H9 (cell line): ENCODE results near the gene APBB3. TPM values are rescaled to one million over a fixed set of nuclear protein-coding genes. Genes with fewer than 3 reads are reported as not detected.

Experiments
- DNase-seq: peaks from one replicate; pipeline ENCODE4 v3.0.0-alpha.2; 2017
- H2AFZ ChIP-seq: one replicate; pipeline ENCODE4 v1.6.1; 2013; ENCODE audit warnings: mild to moderate bottlenecking, low read length, control low read depth, moderate library complexity
- H2AK5ac ChIP-seq: 2 replicates; pipeline ENCODE4 v1.6.1; 2013; ENCODE audit warnings: low read length, control low read depth, mixed read lengths; ENCODE audit not compliant: insufficient read length
- H2BK120ac ChIP-seq: one replicate; pipeline ENCODE4 v1.6.1; 2013; ENCODE audit warnings: low read depth, mild to moderate bottlenecking, low read length, control low read depth, inconsistent platforms; ENCODE audit not compliant: poor library complexity, severe bottlenecking
- H2BK12ac ChIP-seq: 2 replicates; pipeline ENCODE4 v1.6.1; 2013; ENCODE audit warnings: low read length, control low read depth, mixed read lengths, low read depth; ENCODE audit not compliant: insufficient read length
- H2BK15ac ChIP-seq: 2 replicates; pipeline ENCODE4 v1.6.1; 2013; ENCODE audit warnings: low read depth, low read length, control low read depth
- H2BK20ac ChIP-seq: one replicate; pipeline ENCODE4 v1.6.1; 2013; ENCODE audit warnings: low read depth, mild to moderate bottlenecking, low read length, control low read depth, inconsistent platforms; ENCODE audit not compliant: poor library complexity, severe bottlenecking
- H2BK5ac ChIP-seq: 2 replicates; pipeline ENCODE4 v1.6.1; 2013; ENCODE audit warnings: low read length, control low read depth, mixed read lengths; ENCODE audit not compliant: insufficient read length
- H3K14ac ChIP-seq: 2 replicates; pipeline ENCODE4 v1.6.1; 2013; ENCODE audit warnings: low read length, control low read depth; ENCODE audit not compliant: insufficient read depth
- H3K18ac ChIP-seq: 2 replicates; pipeline ENCODE4 v1.6.1; 2013; ENCODE audit warnings: low read depth, mild to moderate bottlenecking, mixed read lengths, low read length, control low read depth; ENCODE audit not compliant: insufficient read length
- H3K23ac ChIP-seq: 2 replicates; pipeline ENCODE4 v1.6.1; 2013; ENCODE audit warnings: low read length, control low read depth, mixed read lengths, low read depth; ENCODE audit not compliant: insufficient read length
- H3K23me2 ChIP-seq: 2 replicates; pipeline ENCODE4 v1.6.1; 2013; ENCODE audit warnings: low read depth, mild to moderate bottlenecking, mixed read lengths, low read length, control low read depth; ENCODE audit not compliant: insufficient read length, poor library complexity, severe bottlenecking
- H3K27ac ChIP-seq: 2 replicates; pipeline ENCODE4 v1.5.1; 2013; ENCODE audit warnings: low read length, control low read depth, mixed read lengths, low read depth; ENCODE audit not compliant: insufficient read length
- H3K27me3 ChIP-seq: 2 replicates; pipeline ENCODE4 v1.6.1; 2013; ENCODE audit warnings: low read length, control low read depth, inconsistent platforms; ENCODE audit not compliant: insufficient read depth
- H3K4ac ChIP-seq: 2 replicates; pipeline ENCODE4 v1.6.1; 2013; ENCODE audit warnings: low read depth, mild to moderate bottlenecking, control low read depth, inconsistent platforms, low read length, moderate library complexity
- H3K4me1 ChIP-seq: 2 replicates; pipeline ENCODE4 v1.6.1; 2013; ENCODE audit warnings: low read length, control low read depth, inconsistent platforms; ENCODE audit not compliant: insufficient read depth
- H3K4me2 ChIP-seq: 2 replicates; pipeline ENCODE4 v1.6.1; 2013; ENCODE audit warnings: low read length, control low read depth, mixed read lengths; ENCODE audit not compliant: insufficient read length, insufficient read depth
- H3K56ac ChIP-seq: 2 replicates; pipeline ENCODE4 v1.6.1; 2013; ENCODE audit warnings: low read depth, mild to moderate bottlenecking, mixed read lengths, low read length, control low read depth; ENCODE audit not compliant: insufficient read length
- H3K79me1 ChIP-seq: 2 replicates; pipeline ENCODE4 v1.6.1; 2013; ENCODE audit warnings: low read depth, mild to moderate bottlenecking, moderate library complexity, low read length, control low read depth, inconsistent platforms; ENCODE audit not compliant: insufficient read depth, poor library complexity, severe bottlenecking
- H3K79me2 ChIP-seq: 2 replicates; pipeline ENCODE4 v1.6.1; 2013; ENCODE audit warnings: low read length, control low read depth, inconsistent platforms; ENCODE audit not compliant: insufficient read depth
- H3K9ac ChIP-seq: 2 replicates; pipeline ENCODE4 v1.6.1; 2013; ENCODE audit warnings: low read length, control low read depth, mixed read lengths; ENCODE audit not compliant: insufficient read length; ENCODE audit errors: extremely low read depth
- H3K9me3 ChIP-seq: one replicate; pipeline ENCODE4 v1.6.1; 2013; ENCODE audit warnings: low read depth, low read length, inconsistent platforms; ENCODE audit not compliant: control insufficient read depth
- H3T11ph ChIP-seq: one replicate; pipeline ENCODE4 v1.6.1; 2013; ENCODE audit warnings: mild to moderate bottlenecking, low read length, control low read depth, inconsistent platforms
- H4K20me1 ChIP-seq: one replicate; pipeline ENCODE4 v1.6.1; 2013; ENCODE audit not compliant: control insufficient read depth, insufficient read length, insufficient read depth
- H4K5ac ChIP-seq: 2 replicates; pipeline ENCODE4 v1.6.1; 2013; ENCODE audit warnings: low read depth, mild to moderate bottlenecking, mixed read lengths, low read length, control low read depth; ENCODE audit not compliant: insufficient read length
- H4K8ac ChIP-seq: replicated peaks from 2 replicates; pipeline ENCODE4 v1.6.1; 2013; ENCODE audit warnings: low read length, control low read depth, mixed read lengths, low read depth; ENCODE audit not compliant: insufficient read length
- H4K91ac ChIP-seq: 2 replicates; pipeline ENCODE4 v1.6.1; 2013; ENCODE audit warnings: low read depth, mild to moderate bottlenecking, moderate library complexity, mixed read lengths, low read length, control low read depth; ENCODE audit not compliant: insufficient read length
- H3K27ac Mint-ChIP-seq, 3 experiments: 2 replicates in 2 of 3; 3 replicates in 1 of 3; pipeline ENCODE4 v1.8.0; 2020 to 2021; ENCODE audit warnings: mixed read lengths in 3 of 3, mild to moderate bottlenecking in 1 of 3, moderate library complexity in 1 of 3
- H3K27me3 Mint-ChIP-seq: 2 replicates; pipeline ENCODE4 v1.8.0; 2021; ENCODE audit warnings: low read depth, mild to moderate bottlenecking, moderate library complexity, mixed read lengths
- H3K36me3 Mint-ChIP-seq, 3 experiments: 2 replicates in 2 of 3; 3 replicates in 1 of 3; pipeline ENCODE4 v1.8.0; 2020 to 2021; ENCODE audit warnings: low read depth in 3 of 3, mixed read lengths in 3 of 3; ENCODE audit not compliant: insufficient read depth in 1 of 3
- H3K4me1 Mint-ChIP-seq, 2 experiments: 2 replicates each; pipeline ENCODE4 v1.8.0; 2020; ENCODE audit warnings: mixed read lengths in 2 of 2
- H3K4me3 Mint-ChIP-seq, 2 experiments: 2 replicates in 1 of 2; 3 replicates in 1 of 2; pipeline ENCODE4 v1.8.0; 2020 to 2021; ENCODE audit warnings: mild to moderate bottlenecking in 2 of 2, mixed read lengths in 2 of 2, moderate library complexity in 1 of 2
- H3K9me3 Mint-ChIP-seq, 2 experiments: 2 replicates in 1 of 2; 3 replicates in 1 of 2; pipeline ENCODE4 v1.8.0; 2020; ENCODE audit warnings: mild to moderate bottlenecking in 2 of 2, mixed read lengths in 2 of 2, moderate library complexity in 1 of 2
- CTCF ChIP-seq: fragments of 200-600 bp; sonication (generic); conservative IDR thresholded peaks from 3 replicates; pipeline ENCODE4 v1.8.0; 2021; ENCODE audit warnings: antibody characterized with exemption, mild to moderate bottlenecking
- WGBS: extraction: QIAGEN DNeasy Blood & Tissue Kit; methylation state at CpG from one replicate; pipeline ENCODE4 v1.1.7; 2013; ENCODE audit warnings: missing lambda C conversion rate, low lambda C conversion rate, mixed read lengths; ENCODE audit not compliant: insufficient read length; ENCODE audit errors: extremely low coverage; 5-methylcytosine and 5-hydroxymethylcytosine counted together
- total RNA-seq: library from RNA; stranded (reverse); gene quantifications from 2 replicates; pipeline ENCODE4 v1.2.1, GENCODE V29; 2021

APBB3 gene
- total RNA-seq, 1 experiment from 2014 or later = 23.8 TPM

DNA sequence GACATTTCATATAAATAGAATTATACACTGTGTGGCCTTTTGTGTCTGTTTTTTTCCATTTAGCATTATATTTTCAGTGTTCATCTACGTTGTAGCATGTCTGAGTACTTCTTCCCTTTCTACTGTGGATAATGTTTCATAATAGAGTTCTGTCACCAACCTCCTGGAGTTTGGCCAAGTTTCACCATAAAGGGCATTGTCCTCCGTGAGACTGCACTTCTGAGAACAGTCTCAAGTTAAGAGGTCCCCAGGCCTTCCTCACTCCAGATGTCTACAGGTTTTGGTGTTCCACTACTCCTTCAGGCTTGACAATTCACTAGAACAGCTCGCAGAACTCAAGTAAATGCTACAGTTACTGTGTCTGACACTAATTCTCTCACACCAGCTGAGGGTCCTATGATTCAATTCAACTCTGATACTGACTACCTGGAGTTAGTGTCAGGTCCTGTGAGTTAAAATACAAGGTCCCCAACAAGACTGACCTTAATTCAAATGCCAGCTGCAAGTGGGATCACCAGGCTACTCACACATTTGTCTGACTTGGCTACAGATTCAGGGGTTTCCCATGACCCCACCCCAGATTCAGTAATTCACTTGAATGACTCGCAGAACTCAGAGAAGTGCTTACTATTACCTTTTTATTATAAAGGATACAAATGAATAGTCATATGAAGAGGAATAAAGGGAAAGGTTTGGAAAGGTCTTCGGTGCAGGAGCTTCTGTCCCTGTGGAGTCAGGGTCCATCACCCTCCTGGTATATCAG is 31.3 kb upstream of the APBB3 start:
- H3T11ph ChIP-seq = no peak overlapping the region
- no peak overlapping the region for H2BK15ac ChIP-seq
- Mint-ChIP-seq H3K27me3 (peaks cover 9% of the 10 kb centered on the region), H3K27ac (no peak overlapping the region), H3K36me3 (no peaks in the 10 kb centered on the region), H3K4me3 (no peak overlapping the region), H3K9me3 (no peaks in the 10 kb centered on the region; a peak in 1 of 5 replicates), H3K4me1 (peaks cover 5 to 6% of the 10 kb centered on the region in 2 experiments)
- H3K9me3 ChIP-seq = no peaks in the 10 kb centered on the region
- no peak overlapping the region for H3K14ac ChIP-seq
- no peak overlapping the region for H4K5ac ChIP-seq
- H2AK5ac ChIP-seq = no peak overlapping the region
- TF ChIP-seq CTCF = no peak
- no peaks in the 10 kb centered on the region for H4K20me1 ChIP-seq
- H2BK120ac ChIP-seq = no peak overlapping the region
- no peak overlapping the region for H3K27ac ChIP-seq
- H3K23me2 ChIP-seq = no peaks in the 10 kb centered on the region
- no peak overlapping the region for H3K56ac ChIP-seq
- H2BK5ac ChIP-seq = no peak overlapping the region
- H3K23ac ChIP-seq = no peak overlapping the region
- no peaks in the 10 kb centered on the region for H3K79me1 ChIP-seq
- H4K8ac ChIP-seq = no peak overlapping the region
- DNase-seq = no peak
- H3K4me2 ChIP-seq = no peak overlapping the region
- H2AFZ ChIP-seq = no peak overlapping the region
- no peak overlapping the region for H2BK12ac ChIP-seq
- no peaks in the 10 kb centered on the region for H3K79me2 ChIP-seq
- no peaks in the 10 kb centered on the region for H3K27me3 ChIP-seq
- no CpG with 5 or more reads among the region's 5 CpGs for WGBS
- no peak overlapping the region for H4K91ac ChIP-seq
- no peak overlapping the region for H3K9ac ChIP-seq
- H3K18ac ChIP-seq = no peak overlapping the region
- H3K4ac ChIP-seq = no peak overlapping the region
- no peak overlapping the region for H2BK20ac ChIP-seq
- no peaks in the 10 kb centered on the region for H3K4me1 ChIP-seq
